HepG2 (cell line): ENCODE results near the gene LCTL. TPM values are rescaled to one million over a fixed set of nuclear protein-coding genes. Genes with fewer than 3 reads are reported as not detected.

Source experiments
- CEBPB ChIP-seq: IDR thresholded peaks from 2 replicates; pipeline ENCODE4 v1.6.1; 2011; ENCODE audit warnings: low read depth, low read length, improper control_type of control experiment, borderline replicate concordance
- JDP2 ChIP-seq: sonication (generic); formaldehyde crosslinking; IDR thresholded peaks from 2 replicates; pipeline ENCODE4 v1.8.1; 2022; ENCODE audit warnings: missing genetic modification reagents, borderline replicate concordance
- MAZ ChIP-seq, 2 experiments: sonication (generic) in 1 of 2; formaldehyde crosslinking in 1 of 2; IDR thresholded peaks; 2 replicates each; pipeline versions ENCODE4 v1.5.0 to v1.6.1; 2012 to 2020; ENCODE audit warnings: low read depth in 2 of 2, mild to moderate bottlenecking in 2 of 2, borderline replicate concordance in 1 of 2, improper control_type of control experiment in 1 of 2, low read length in 1 of 2, missing genetic modification reagents in 1 of 2, moderate library complexity in 1 of 2
- MXD4 ChIP-seq: IDR thresholded peaks from 2 replicates; pipeline ENCODE4 v1.6.1; 2016; ENCODE audit warnings: mild to moderate bottlenecking, missing biosample characterization, missing genetic modification reagents
- NFKB2 ChIP-seq: sonication (generic); formaldehyde crosslinking; IDR thresholded peaks from 2 replicates; pipeline ENCODE4 v1.4.0; 2020; ENCODE audit warnings: missing genetic modification reagents, borderline replicate concordance
- ZBTB10 ChIP-seq: sonication (generic); formaldehyde crosslinking; IDR thresholded peaks from 2 replicates; pipeline ENCODE4 v1.4.0; 2020; ENCODE audit warnings: missing genetic modification reagents, borderline replicate concordance
- ZBTB39 ChIP-seq: sonication (generic); formaldehyde crosslinking; IDR thresholded peaks from 2 replicates; pipeline ENCODE4 v1.5.0; 2020; ENCODE audit warnings: missing genetic modification reagents
- polyA plus RNA-seq, 8 experiments: library from polyadenylated mRNA; depleted of rRNA in 3 of 8; stranded (reverse) in 7 of 8; unstranded in 1 of 8; fragments of >200 nt; fragmentation: Illumina TruSeq in 4 of 8; extraction: Trizol in 4 of 8; gene quantifications; 2 replicates each; pipeline versions ENCODE4 v1.2.1 to v1.2.3, GENCODE V29; 2011 to 2016; ENCODE audit warnings: low read depth in 4 of 8, missing spikeins in 1 of 8, mixed read lengths in 1 of 8; ENCODE audit not compliant: insufficient read depth in 1 of 8
- total RNA-seq, 5 experiments: library from RNA; depleted of rRNA; stranded (reverse); fragments of >200 nt; fragmentation: Illumina TruSeq; extraction: Trizol; gene quantifications; 2 replicates each; pipeline ENCODE4 v1.2.3, GENCODE V29; 2016; ENCODE audit warnings: low read depth in 1 of 5
- TF ChIP-seq, protein P1 (sequence below): sonication (generic); formaldehyde crosslinking; IDR thresholded peaks from 2 replicates; pipeline ENCODE4 v1.8.1; 2023; ENCODE audit warnings: missing genetic modification reagents, mild to moderate bottlenecking, borderline replicate concordance
- TF ChIP-seq, protein P2 (sequence below): sonication (generic); formaldehyde crosslinking; conservative IDR thresholded peaks from 2 replicates; pipeline ENCODE4 v1.4.0; 2020; ENCODE audit warnings: mild to moderate bottlenecking, missing genetic modification reagents, moderate library complexity

Gene LCTL
- total and polyA plus RNA-seq, 2 of the 13 experiments (the other 11 are each of a cell fraction or from before 2014, with no cell fraction given): 0.96 to 1.4 TPM

GRCh38 chr15:66614951-66615760 is 49.4 kb upstream of the LCTL start (continued):
- no peak for TF ChIP-seq ZBTB10 (CRISPR knock-in tag)
- TF ChIP-seq, protein P1, sequence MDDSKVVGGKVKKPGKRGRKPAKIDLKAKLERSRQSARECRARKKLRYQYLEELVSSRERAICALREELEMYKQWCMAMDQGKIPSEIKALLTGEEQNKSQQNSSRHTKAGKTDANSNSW: no peak
- TF ChIP-seq CEBPB: no peak
- TF ChIP-seq, protein P2, sequence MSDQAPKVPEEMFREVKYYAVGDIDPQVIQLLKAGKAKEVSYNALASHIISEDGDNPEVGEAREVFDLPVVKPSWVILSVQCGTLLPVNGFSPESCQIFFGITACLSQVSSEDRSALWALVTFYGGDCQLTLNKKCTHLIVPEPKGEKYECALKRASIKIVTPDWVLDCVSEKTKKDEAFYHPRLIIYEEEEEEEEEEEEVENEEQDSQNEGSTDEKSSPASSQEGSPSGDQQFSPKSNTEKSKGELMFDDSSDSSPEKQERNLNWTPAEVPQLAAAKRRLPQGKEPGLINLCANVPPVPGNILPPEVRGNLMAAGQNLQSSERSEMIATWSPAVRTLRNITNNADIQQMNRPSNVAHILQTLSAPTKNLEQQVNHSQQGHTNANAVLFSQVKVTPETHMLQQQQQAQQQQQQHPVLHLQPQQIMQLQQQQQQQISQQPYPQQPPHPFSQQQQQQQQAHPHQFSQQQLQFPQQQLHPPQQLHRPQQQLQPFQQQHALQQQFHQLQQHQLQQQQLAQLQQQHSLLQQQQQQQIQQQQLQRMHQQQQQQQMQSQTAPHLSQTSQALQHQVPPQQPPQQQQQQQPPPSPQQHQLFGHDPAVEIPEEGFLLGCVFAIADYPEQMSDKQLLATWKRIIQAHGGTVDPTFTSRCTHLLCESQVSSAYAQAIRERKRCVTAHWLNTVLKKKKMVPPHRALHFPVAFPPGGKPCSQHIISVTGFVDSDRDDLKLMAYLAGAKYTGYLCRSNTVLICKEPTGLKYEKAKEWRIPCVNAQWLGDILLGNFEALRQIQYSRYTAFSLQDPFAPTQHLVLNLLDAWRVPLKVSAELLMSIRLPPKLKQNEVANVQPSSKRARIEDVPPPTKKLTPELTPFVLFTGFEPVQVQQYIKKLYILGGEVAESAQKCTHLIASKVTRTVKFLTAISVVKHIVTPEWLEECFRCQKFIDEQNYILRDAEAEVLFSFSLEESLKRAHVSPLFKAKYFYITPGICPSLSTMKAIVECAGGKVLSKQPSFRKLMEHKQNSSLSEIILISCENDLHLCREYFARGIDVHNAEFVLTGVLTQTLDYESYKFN (CRISPR knock-in tag): no peak
- no peak for TF ChIP-seq JDP2 (CRISPR knock-in tag)
- no peak for TF ChIP-seq MAZ (IDR thresholded peaks at IDR 0.05; ENCODE audit: borderline replicate concordance, low read depth, low read length)
- TF ChIP-seq MAZ (CRISPR knock-in tag; IDR thresholded peaks at IDR 0.05; ENCODE audit: low read depth): no peak
- no peak for TF ChIP-seq ZBTB39 (CRISPR knock-in tag)
- TF ChIP-seq MXD4 (CRISPR knock-in tag): no peak
- TF ChIP-seq NFKB2 (CRISPR knock-in tag): no peak
